Measurements from ENCODE around the gene SHC3.

SHC3 gene

GRCh38 chr9:88987661-88988060, 191.0 kb downstream of the SHC3 start:
- TF ChIP-seq, protein P1, sequence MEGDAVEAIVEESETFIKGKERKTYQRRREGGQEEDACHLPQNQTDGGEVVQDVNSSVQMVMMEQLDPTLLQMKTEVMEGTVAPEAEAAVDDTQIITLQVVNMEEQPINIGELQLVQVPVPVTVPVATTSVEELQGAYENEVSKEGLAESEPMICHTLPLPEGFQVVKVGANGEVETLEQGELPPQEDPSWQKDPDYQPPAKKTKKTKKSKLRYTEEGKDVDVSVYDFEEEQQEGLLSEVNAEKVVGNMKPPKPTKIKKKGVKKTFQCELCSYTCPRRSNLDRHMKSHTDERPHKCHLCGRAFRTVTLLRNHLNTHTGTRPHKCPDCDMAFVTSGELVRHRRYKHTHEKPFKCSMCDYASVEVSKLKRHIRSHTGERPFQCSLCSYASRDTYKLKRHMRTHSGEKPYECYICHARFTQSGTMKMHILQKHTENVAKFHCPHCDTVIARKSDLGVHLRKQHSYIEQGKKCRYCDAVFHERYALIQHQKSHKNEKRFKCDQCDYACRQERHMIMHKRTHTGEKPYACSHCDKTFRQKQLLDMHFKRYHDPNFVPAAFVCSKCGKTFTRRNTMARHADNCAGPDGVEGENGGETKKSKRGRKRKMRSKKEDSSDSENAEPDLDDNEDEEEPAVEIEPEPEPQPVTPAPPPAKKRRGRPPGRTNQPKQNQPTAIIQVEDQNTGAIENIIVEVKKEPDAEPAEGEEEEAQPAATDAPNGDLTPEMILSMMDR (IDR thresholded peaks at IDR 0.05; ENCODE audit: low read depth, low read length, missing control alignments), result no peak
- DNase-seq (ENCODE audit: extremely low read depth, low read depth), result no peak
- H3K4me3 ChIP-seq (replicated peaks; ENCODE audit: low read depth, low read length), result no peak overlapping the region

- no peak overlapping the region for H3K4me3 ChIP-seq (replicated peaks; ENCODE audit: low read depth, low read length)
- no peak for DNase-seq (ENCODE audit: extremely low read depth, low read depth)
- TF ChIP-seq, protein P1 (IDR thresholded peaks at IDR 0.05; ENCODE audit: low read depth, low read length, missing control alignments), result no peak
Observed at GRCh38 chr9:88986776-88987175, 191.8 kb downstream of the SHC3 start.

GRCh38 chr9:88985616-88986015, 193.0 kb downstream of the SHC3 start:
- TF ChIP-seq, protein P1 (IDR thresholded peaks at IDR 0.05; ENCODE audit: low read depth, low read length, missing control alignments), result no peak
- no peak for DNase-seq (ENCODE audit: extremely low read depth, low read depth)
- no peak overlapping the region for H3K4me3 ChIP-seq (replicated peaks; ENCODE audit: low read depth, low read length)

GRCh38 chr9:88984543-88984883, 194.1 kb downstream of the SHC3 start:
- TF ChIP-seq, protein P1 (IDR thresholded peaks at IDR 0.05; ENCODE audit: low read depth, low read length, missing control alignments), result no peak
- no peak overlapping the region for H3K4me3 ChIP-seq (replicated peaks; ENCODE audit: low read depth, low read length)
- DNase-seq (ENCODE audit: extremely low read depth, low read depth), result no peak

- DNase-seq (ENCODE audit: extremely low read depth, low read depth), result no peak
- no peak overlapping the region for H3K4me3 ChIP-seq (replicated peaks; ENCODE audit: low read depth, low read length)
- TF ChIP-seq, protein P1 (IDR thresholded peaks at IDR 0.05; ENCODE audit: low read depth, low read length, missing control alignments), result no peak
Observed at GRCh38 chr9:88983865-88984542, 194.6 kb downstream of the SHC3 start.

GRCh38 chr9:88980740-88981203, 197.8 kb downstream of the SHC3 start:
- no peak overlapping the region for H3K4me3 ChIP-seq (replicated peaks; ENCODE audit: low read depth, low read length)
- TF ChIP-seq, protein P1 (IDR thresholded peaks at IDR 0.05; ENCODE audit: low read depth, low read length, missing control alignments), result no peak
- peak; percentile 38 for DNase-seq (ENCODE audit: extremely low read depth, low read depth)

- DNase-seq (ENCODE audit: extremely low read depth, low read depth), result no peak
- TF ChIP-seq, protein P1 (IDR thresholded peaks at IDR 0.05; ENCODE audit: low read depth, low read length, missing control alignments), result no peak
- no peak overlapping the region for H3K4me3 ChIP-seq (replicated peaks; ENCODE audit: low read depth, low read length)
Observed at GRCh38 chr9:88979791-88980190, 198.8 kb downstream of the SHC3 start.
